HUES6 (cell line): ENCODE results near the gene DGCR8.

ENCODE experiments used
- H3K27ac ChIP-seq: 2 replicates; pipeline ENCODE4 v1.7.0; 2013; ENCODE audit warnings: low read depth, mild to moderate bottlenecking, low read length, inconsistent platforms
- H3K27me3 ChIP-seq: 2 replicates; pipeline ENCODE4 v1.6.1; 2013; ENCODE audit warnings: low read length; ENCODE audit not compliant: control insufficient read depth, insufficient read depth
- H3K36me3 ChIP-seq: 2 replicates; pipeline ENCODE4 v1.6.1; 2013; ENCODE audit warnings: low read length; ENCODE audit not compliant: control insufficient read depth, insufficient read depth
- H3K4me1 ChIP-seq: 2 replicates; pipeline ENCODE4 v1.6.1; 2013; ENCODE audit warnings: low read length; ENCODE audit not compliant: control insufficient read depth, insufficient read depth
- H3K4me3 ChIP-seq: 2 replicates; pipeline ENCODE4 v1.5.1; 2013; ENCODE audit warnings: low read depth, low read length
- H3K9ac ChIP-seq: one replicate; pipeline ENCODE4 v1.6.1; 2013; ENCODE audit warnings: mild to moderate bottlenecking, low read length
- H3K9me3 ChIP-seq: 2 replicates; pipeline ENCODE4 v1.6.1; 2013; ENCODE audit warnings: low read depth, low read length; ENCODE audit not compliant: control insufficient read depth, insufficient read depth

Gene DGCR8

DNA sequence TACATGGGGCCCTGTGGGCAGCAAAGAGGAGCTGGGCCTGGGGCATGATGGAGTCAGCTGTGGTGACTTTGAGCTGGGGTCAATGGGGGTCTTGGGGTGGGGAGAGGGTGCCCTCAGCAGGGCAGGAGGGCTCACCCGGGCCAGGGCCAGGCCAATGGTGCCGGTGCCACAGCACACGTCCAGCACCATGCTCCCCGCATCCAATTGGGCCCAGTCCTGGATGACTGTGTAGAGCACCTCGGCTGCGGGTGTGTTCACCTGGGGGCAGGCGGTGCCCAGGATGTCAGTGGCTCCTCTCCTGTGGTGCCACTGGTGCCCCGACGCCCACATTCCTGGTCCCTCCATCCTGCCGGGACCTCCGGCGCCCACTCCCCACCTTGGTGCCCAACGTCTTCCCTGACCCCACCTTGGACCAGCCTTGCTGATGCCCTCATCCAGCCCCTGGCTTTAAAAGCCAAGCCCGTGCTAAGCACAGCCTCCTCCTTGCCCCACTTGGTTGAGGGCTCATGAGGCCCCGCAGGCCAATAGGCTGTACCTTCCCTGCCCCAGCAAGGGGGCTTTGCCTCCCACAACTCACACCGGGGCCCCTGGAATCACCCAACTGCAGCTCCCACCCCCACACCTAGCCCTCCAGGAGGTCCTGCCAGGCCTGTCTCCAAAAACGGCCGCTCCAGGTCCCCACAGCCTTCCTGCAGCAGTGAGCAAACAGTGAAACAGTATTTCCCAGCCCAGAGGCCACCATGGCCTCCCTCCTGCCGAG lies 33.7 kb downstream of the DGCR8 start:
- Histone ChIP-seq H3K27ac (no peak overlapping the region), H3K9ac (no peak overlapping the region), H3K27me3 (no peaks in the 10 kb centered on the region), H3K4me1 (peaks cover 3% of the 10 kb centered on the region), H3K4me3 (no peak overlapping the region), H3K9me3 (no peaks in the 10 kb centered on the region), H3K36me3 (peaks cover 76% of the 10 kb centered on the region)

GRCh38 chr22:20114506-20115475 lies 34.8 kb downstream of the DGCR8 start:
- H3K4me3 ChIP-seq = no peak overlapping the region
- no peak overlapping the region for H3K9ac ChIP-seq
- peaks cover 8% of the 10 kb centered on the region for H3K4me1 ChIP-seq
- H3K27me3 ChIP-seq = no peaks in the 10 kb centered on the region
- H3K36me3 ChIP-seq = peaks cover 76% of the 10 kb centered on the region
- H3K27ac ChIP-seq = no peak overlapping the region
- no peaks in the 10 kb centered on the region for H3K9me3 ChIP-seq

GRCh38 chr22:20115691-20116375 lies 35.8 kb downstream of the DGCR8 start, which contains the start of gene RANBP1:
RANBP1 (plus strand) TSS chr22:20116104; CDS start chr22:20116185, 81 bp downstream.
- Histone ChIP-seq H3K27me3 (no peaks in the 10 kb centered on the region), H3K9ac (peak within 1 kb of the TSS; percentile 99), H3K9me3 (no peaks in the 10 kb centered on the region), H3K36me3 (peaks cover 76% of the 10 kb centered on the region), H3K27ac (peak within 1 kb of the TSS; percentile 91), H3K4me1 (peaks cover 8% of the 10 kb centered on the region), H3K4me3 (peak within 1 kb of the TSS; percentile 100)

DNA sequence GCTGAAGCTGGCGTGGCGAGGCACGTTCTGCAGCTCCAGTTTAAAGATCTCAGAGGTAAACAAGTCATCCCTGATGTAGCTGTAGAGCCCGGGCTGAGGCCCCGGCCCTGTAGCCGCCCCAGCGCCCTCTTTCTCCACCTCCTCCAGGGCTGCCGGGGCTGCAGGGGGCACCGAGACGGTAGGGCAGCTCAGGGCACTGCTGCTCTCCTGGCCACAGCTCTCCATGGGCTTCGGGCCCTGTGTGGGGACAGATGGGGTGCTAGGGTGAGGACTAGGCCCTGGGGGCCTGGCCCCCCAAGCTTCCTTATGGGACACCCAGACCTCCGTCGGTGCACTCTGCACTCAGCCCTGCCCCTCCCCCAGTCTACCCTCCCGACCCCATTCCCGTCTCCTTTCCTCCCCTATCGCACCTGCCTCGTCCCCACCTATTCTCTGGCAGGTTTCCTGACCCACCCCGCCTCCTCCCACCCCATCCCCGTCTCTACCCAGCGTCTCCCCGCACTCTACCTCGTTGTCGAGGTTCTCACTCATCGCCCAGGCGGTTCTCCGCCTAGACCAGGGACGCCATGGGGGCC lies 36.4 kb downstream of the DGCR8 start:
- Histone ChIP-seq H3K27me3 (no peaks in the 10 kb centered on the region), H3K27ac (peak overlapping the region; percentile 91), H3K36me3 (peaks cover 76% of the 10 kb centered on the region), H3K9ac (peak overlapping the region; percentile 99), H3K4me3 (peak overlapping the region; percentile 100), H3K9me3 (no peaks in the 10 kb centered on the region), H3K4me1 (peaks cover 8% of the 10 kb centered on the region)

GRCh38 chr22:20116951-20117632 lies 37.1 kb downstream of the DGCR8 start, which contains the start of gene TRMT2A:
TRMT2A (minus strand) TSS chr22:20117226; CDS start chr22:20116906, 320 bp downstream.
- no peaks in the 10 kb centered on the region for H3K27me3 ChIP-seq
- H3K36me3 ChIP-seq = peaks cover 77% of the 10 kb centered on the region
- peak within 1 kb of the TSS; percentile 98 for H3K27ac ChIP-seq
- H3K9ac ChIP-seq = peak within 1 kb of the TSS; percentile 99
- peak within 1 kb of the TSS; percentile 100 for H3K4me3 ChIP-seq
- peaks cover 8% of the 10 kb centered on the region for H3K4me1 ChIP-seq
- no peaks in the 10 kb centered on the region for H3K9me3 ChIP-seq

GRCh38 chr22:20117633-20118299 lies 37.7 kb downstream of the DGCR8 start:
- Histone ChIP-seq H3K9ac (peak overlapping the region; percentile 99), H3K27me3 (no peaks in the 10 kb centered on the region), H3K27ac (peak overlapping the region; percentile 98), H3K4me1 (peaks cover 8% of the 10 kb centered on the region), H3K9me3 (no peaks in the 10 kb centered on the region), H3K4me3 (peak overlapping the region; percentile 100), H3K36me3 (peaks cover 74% of the 10 kb centered on the region)

- Histone ChIP-seq H3K9me3 (no peaks in the 10 kb centered on the region), H3K27me3 (no peaks in the 10 kb centered on the region), H3K27ac (peak overlapping the region; percentile 98), H3K4me3 (peak overlapping the region; percentile 100), H3K9ac (peak overlapping the region; percentile 99), H3K4me1 (peaks cover 8% of the 10 kb centered on the region), H3K36me3 (peaks cover 73% of the 10 kb centered on the region)
These were observed 38.4 kb downstream of the DGCR8 start for GRCh38 chr22:20118300-20119020.

DNA sequence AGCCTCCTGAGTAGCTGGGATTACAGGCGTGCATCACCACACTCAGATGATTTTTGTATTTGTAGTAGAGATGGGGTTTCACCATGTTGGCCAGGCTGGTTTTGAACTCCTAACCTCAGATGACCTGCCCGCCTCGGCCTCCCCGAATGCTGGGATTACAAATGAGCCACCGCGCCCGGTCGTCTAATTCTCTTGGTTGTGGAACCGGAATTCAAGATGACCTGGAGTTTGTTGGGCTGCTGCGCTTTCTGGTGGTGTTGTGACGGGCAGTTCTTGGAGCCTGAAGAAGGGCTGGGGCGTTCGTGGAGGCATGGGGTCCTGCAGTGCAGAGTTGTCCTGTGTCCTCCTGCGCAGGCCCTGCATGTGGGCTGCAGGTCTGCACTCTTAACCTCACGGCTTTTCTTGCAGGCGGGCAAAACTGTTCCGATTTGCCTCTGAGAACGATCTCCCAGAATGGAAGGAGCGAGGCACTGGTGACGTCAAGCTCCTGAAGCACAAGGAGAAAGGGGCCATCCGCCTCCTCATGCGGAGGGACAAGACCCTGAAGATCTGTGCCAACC lies 41.9 kb downstream of the DGCR8 start:
- H3K4me3 ChIP-seq = no peak overlapping the region
- H3K4me1 ChIP-seq = peaks cover 8% of the 10 kb centered on the region; the same call in 1 of the 2 replicates
- H3K27ac ChIP-seq = no peak overlapping the region
- H3K9ac ChIP-seq = peak overlapping the region; percentile 2
- no peaks in the 10 kb centered on the region for H3K27me3 ChIP-seq
- peaks cover 83% of the 10 kb centered on the region for H3K36me3 ChIP-seq
- no peaks in the 10 kb centered on the region for H3K9me3 ChIP-seq

DNA sequence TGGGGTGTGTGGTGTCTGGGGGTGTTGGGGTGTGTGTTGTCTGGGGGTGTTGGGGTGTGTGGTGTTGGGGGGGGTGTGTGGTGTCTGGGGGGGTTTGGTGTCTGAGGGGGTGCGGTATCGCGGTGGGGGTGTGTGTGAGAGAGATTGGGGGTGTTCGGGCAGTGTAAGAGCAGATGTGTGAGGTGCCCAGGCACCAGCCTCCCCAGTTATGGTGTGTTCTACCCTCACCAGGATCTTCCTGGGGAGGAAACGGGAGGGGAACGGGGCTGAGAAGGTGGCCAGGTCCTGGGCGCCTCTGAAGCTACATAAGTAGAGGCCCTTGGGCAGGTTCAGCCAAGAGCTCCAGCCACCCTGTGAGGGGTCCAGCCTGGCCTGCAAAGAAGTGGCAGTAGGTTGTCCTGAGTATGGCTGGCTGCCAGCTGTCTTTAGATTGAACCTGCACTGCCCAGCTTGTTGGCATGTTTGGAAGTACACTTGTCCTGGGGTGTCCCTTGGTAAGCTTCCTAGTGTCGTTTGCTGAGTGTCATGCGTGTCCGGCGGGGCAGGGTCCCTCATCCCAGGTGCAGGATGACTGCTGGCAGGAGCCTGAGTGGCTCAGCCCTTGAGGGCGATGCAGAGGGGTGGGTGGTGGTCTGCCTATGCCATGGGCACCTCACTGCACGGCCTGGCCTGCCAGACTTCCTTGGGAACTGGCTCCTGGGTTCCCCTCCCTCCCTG lies 43.5 kb downstream of the DGCR8 start:
- Histone ChIP-seq H3K36me3 (peaks cover 95% of the 10 kb centered on the region), H3K4me1 (peaks cover 7% of the 10 kb centered on the region; the same call in 1 of the 2 replicates), H3K27ac (no peak overlapping the region), H3K9me3 (no peaks in the 10 kb centered on the region), H3K9ac (no peak overlapping the region), H3K27me3 (no peaks in the 10 kb centered on the region), H3K4me3 (no peak overlapping the region)
